B cell (primary cell): ENCODE results near the gene TNFSF4.

Source experiments
- CTCF ChIP-seq: fragments of 200-600 bp; IDR thresholded peaks from one replicate; pipeline ENCODE4 v1.8.0; 2022; ENCODE audit warnings: antibody characterized with exemption, mild to moderate bottlenecking
- EZH2 ChIP-seq: IDR thresholded peaks from 2 replicates; pipeline ENCODE4 v1.6.1; 2012; ENCODE audit warnings: borderline replicate concordance, low read depth, mild to moderate bottlenecking, moderate library complexity, low read length; ENCODE audit not compliant: insufficient read depth, poor library complexity, severe bottlenecking

- TF ChIP-seq CTCF (no peak), EZH2 (no peak)
These were observed 43.9 kb downstream of the TNFSF4 start for GRCh38 chr1:173163222-173163621.
